Mesodermal cell (in vitro differentiated cells): ENCODE data around the gene ODAD2.

ENCODE experiments used
- H3K27ac ChIP-seq: 2 replicates; pipeline ENCODE4 v1.7.0; 2013; ENCODE audit warnings: mild to moderate bottlenecking, low read depth, low read length, moderate library complexity; ENCODE audit not compliant: severe bottlenecking
- H3K36me3 ChIP-seq: 2 replicates; pipeline ENCODE4 v1.7.1; 2013; ENCODE audit warnings: mild to moderate bottlenecking, low read length, moderate library complexity; ENCODE audit not compliant: control insufficient read depth, insufficient read depth
- H3K4me1 ChIP-seq: one replicate; pipeline ENCODE4 v1.7.1; 2013; ENCODE audit warnings: mild to moderate bottlenecking, low read length; ENCODE audit not compliant: insufficient read depth, control insufficient read depth, poor library complexity, severe bottlenecking
- H3K4me3 ChIP-seq: 2 replicates; pipeline ENCODE4 v1.7.0; 2013; ENCODE audit warnings: low read length, control low read depth, mild to moderate bottlenecking; ENCODE audit not compliant: insufficient read depth, poor library complexity, severe bottlenecking; ENCODE audit errors: extremely low read depth
- H3K9me3 ChIP-seq: 2 replicates; pipeline ENCODE4 v1.7.1; 2013; ENCODE audit warnings: mild to moderate bottlenecking, low read length, moderate library complexity; ENCODE audit not compliant: control insufficient read depth
- WGBS, 2 experiments: methylation state at CpG; one replicate each; pipeline ENCODE4 v1.1.5; 2013; ENCODE audit warnings: missing lambda C conversion rate in 2 of 2; ENCODE audit not compliant: insufficient coverage in 2 of 2; 5-methylcytosine and 5-hydroxymethylcytosine counted together

ODAD2 gene

DNA sequence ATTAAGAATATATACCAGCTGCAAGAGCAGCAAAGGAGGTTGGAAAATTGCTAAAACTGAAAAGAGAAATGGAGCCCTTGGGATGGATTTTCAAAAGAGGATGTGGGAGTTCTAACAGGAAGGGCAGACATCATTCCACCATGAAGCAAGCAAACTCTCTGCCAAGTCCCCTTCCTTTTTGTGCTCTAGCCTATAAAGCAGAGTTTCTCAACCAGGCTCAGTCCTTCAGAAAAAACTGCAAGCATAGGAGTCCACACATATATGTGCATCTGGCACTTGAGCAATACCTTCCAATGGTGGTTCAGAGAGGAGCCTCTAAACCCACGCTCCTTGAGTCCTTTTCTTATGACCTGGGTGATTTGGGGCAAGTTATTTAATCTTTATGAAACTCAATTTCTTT, 154.7 kb downstream of the ODAD2 start:
- WGBS, 2 experiments = no CpG with 5 or more reads among the region's 1 CpG

DNA sequence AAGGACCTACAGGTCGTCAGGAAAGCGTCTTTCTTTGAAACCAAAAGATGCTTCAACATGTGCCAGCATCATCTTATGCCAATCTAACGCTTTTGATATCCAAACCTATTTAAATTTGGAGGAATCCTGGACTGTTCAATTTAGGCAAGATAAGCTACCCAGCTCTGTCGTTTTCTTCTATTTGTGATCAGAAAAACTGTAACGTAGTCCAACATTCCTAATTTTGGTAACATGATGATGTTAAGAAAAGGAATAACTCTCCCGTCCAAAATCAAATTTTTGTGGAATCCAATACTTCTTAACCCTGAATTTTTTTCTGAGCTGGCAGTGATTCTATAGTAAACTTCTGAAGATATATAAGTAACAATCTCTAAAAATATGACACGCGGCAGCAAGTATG, 160.0 kb downstream of the ODAD2 start:
- H3K9me3 ChIP-seq = no peaks in the 10 kb centered on the region
- 90 to 93% methylated on average over 4 to 5 of the region's 8 CpGs for whole genome bisulfite sequencing, 2 experiments
- H3K36me3 ChIP-seq = no peaks in the 10 kb centered on the region
- no peak overlapping the region for H3K27ac ChIP-seq
- H3K4me3 ChIP-seq = no peak overlapping the region
- H3K4me1 ChIP-seq = no peaks in the 10 kb centered on the region

More for the DNA sequence above, 154.7 kb downstream of the ODAD2 start:
- H3K36me3 ChIP-seq = no peaks in the 10 kb centered on the region
- no peak overlapping the region for H3K27ac ChIP-seq
- H3K9me3 ChIP-seq = no peaks in the 10 kb centered on the region
- H3K4me3 ChIP-seq = no peak overlapping the region
- no peaks in the 10 kb centered on the region for H3K4me1 ChIP-seq

DNA sequence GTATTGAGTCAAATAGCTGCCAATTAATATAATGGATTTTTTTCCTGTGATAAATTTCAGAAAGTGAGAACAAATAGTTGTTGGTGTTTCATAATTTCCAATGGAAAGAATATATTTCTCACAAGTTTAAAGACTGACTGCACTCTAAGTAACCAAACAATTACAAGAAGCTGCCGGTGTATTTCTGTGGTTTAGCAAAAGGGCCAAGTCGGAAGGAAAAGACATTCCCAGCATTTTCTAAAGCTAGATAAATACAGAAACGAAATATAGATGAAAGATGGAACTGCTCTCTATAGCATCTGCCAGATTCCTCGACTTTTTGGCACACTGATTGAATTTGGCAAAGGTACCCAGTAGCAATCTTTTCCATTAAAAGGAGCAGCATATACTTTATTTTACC, 160.5 kb downstream of the ODAD2 start:
- Histone ChIP-seq H3K27ac (no peak overlapping the region), H3K4me3 (no peak overlapping the region), H3K9me3 (no peaks in the 10 kb centered on the region), H3K4me1 (no peaks in the 10 kb centered on the region), H3K36me3 (no peaks in the 10 kb centered on the region)
- 82% methylated on average over 2 of the region's 4 CpGs; no CpG with 5 or more reads in 1 of the 2 experiments for WGBS, 2 experiments

DNA sequence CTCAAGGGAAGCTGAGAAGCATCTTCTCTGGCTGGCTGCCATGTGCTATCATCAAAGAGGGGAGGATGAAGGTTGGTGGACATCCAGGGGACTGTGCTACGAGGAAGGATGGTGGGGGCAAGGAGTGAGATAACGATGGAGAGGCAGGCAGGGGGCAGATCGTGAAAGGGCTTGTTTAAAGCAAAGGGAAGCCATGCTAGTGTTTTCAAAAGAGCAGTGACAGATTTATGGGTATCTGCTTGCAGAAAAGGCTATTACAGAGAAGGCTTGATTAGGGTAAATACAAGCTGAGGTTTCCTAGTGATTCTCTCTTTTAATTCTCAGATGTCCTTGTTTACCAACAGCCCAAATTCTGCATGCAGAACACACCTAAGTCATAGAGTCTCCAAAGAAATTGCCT, 164.4 kb downstream of the ODAD2 start:
- no peaks in the 10 kb centered on the region for H3K4me1 ChIP-seq
- H3K27ac ChIP-seq = no peak overlapping the region
- H3K9me3 ChIP-seq = no peaks in the 10 kb centered on the region
- H3K4me3 ChIP-seq = no peak overlapping the region
- no peaks in the 10 kb centered on the region for H3K36me3 ChIP-seq
- 77 to 83% methylated on average over 3 of the region's 3 CpGs for WGBS, 2 experiments

DNA sequence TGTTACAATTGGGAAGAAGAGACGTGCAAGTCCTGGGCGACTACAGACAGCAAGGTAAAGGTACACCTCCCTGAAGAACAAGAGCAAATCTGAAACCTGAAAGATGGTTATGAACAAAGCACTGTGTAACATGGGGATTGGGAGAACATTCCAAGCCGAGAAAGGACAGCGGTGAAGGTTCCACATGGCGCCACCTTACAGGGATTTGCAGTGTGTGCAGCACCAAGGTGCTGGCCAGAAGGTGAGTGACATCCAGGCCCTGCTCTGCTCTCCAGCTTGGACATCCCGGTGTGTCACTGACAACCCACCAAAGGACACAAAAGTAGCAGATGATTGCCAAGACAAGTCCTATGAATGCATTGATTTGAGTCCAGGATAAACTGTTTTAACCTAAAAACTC, 165.1 kb downstream of the ODAD2 start:
- no peak overlapping the region for H3K4me3 ChIP-seq
- 83 to 94% methylated on average over 5 to 6 of the region's 6 CpGs for WGBS, 2 experiments
- no peaks in the 10 kb centered on the region for H3K4me1 ChIP-seq
- no peak overlapping the region for H3K27ac ChIP-seq
- H3K9me3 ChIP-seq = no peaks in the 10 kb centered on the region
- no peaks in the 10 kb centered on the region for H3K36me3 ChIP-seq

DNA sequence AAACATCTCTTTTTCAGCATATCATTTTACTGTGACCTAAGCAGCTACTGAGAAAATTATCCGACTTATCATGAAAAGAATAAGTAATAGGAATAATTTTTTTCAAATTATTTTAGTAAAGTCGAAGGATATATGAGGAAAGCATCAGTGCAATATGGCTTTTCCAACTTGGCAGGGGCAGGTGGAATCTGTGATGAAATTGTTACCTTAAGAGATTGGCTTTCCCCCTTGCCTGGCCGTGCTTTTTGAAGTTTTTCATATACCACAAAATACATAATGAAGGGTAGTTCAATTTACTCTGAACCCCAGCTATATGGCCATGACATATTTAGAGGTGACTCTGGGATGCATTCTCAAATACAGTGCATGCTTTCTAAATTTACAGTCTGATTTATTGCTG, 166.1 kb downstream of the ODAD2 start:
- no peaks in the 10 kb centered on the region for H3K36me3 ChIP-seq
- H3K9me3 ChIP-seq = no peaks in the 10 kb centered on the region
- no peaks in the 10 kb centered on the region for H3K4me1 ChIP-seq
- no peak overlapping the region for H3K4me3 ChIP-seq
- WGBS, 2 experiments = no CpG with 5 or more reads among the region's 3 CpGs
- H3K27ac ChIP-seq = no peak overlapping the region

DNA sequence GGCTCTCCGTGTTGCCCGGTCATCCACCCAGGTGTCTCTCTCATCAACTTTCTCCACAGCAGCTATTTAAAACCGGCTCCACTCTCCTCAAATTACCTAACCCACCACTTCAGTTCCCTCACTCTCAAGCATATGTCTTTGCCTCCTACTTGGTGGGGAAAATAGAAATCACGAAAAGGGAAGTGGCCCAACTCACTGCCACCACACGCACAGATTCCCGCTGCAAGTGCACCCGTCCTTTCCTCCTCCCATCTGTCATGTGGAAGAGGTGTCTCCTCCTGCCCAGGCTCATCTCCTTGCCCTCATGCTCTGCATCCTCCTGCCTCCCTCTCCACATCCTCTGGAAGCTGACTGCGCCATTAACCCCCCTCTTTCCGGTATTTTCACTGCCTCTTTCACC, 172.5 kb downstream of the ODAD2 start:
- Histone ChIP-seq H3K27ac (no peak overlapping the region), H3K4me1 (peaks cover 4% of the 10 kb centered on the region), H3K36me3 (no peaks in the 10 kb centered on the region), H3K4me3 (no peak overlapping the region), H3K9me3 (no peaks in the 10 kb centered on the region)
- WGBS, 2 experiments = 93 to 98% methylated on average over 6 to 8 of the region's 9 CpGs

DNA sequence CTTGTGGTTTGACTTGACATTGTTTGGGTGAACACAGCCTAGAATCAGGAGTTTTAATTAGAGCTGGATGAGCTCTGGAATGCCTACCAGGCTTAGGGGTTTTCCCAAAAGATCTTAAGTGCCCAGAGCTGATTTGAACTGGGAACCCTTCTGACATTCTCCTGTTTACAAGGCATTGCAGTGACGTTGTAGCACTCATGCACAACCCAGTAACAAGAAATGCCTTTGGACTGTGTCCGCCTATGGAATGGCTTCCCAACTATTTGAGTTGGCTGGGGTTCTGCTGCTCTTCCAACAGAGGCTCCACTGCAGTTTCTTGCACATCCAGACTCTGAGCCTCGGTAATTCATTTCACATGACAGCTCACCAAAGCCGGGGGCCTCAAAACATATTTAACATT, 176.6 kb downstream of the ODAD2 start:
- H3K9me3 ChIP-seq = no peaks in the 10 kb centered on the region
- H3K36me3 ChIP-seq = no peaks in the 10 kb centered on the region
- peaks cover 4% of the 10 kb centered on the region for H3K4me1 ChIP-seq
- 87 to 94% methylated on average over 2 to 3 of the region's 4 CpGs for WGBS, 2 experiments
- H3K4me3 ChIP-seq = no peak overlapping the region
- no peak overlapping the region for H3K27ac ChIP-seq

DNA sequence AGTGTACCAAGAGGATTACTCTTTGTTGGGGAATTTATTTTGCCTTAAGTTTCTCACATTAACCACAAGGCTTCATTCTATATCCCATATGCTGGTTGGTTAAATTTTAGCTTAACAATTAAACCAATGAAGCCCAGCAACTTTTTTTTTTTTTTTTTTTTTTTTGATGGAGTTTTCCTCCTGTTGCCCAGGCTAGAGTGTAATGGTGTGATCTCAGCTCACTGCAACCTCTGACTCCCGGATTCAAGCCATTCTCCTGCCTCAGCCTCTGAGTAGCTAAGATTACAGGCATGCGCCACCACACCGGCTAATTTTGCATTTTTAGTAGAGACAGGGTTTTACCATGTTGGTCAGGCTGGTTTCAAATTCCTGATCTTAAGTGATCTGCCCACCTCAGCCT, 178.2 kb downstream of the ODAD2 start:
- no peak overlapping the region for H3K27ac ChIP-seq
- H3K4me3 ChIP-seq = no peak overlapping the region
- 79% methylated on average over 3 of the region's 3 CpGs; no CpG with 5 or more reads in 1 of the 2 experiments for WGBS, 2 experiments
- no peaks in the 10 kb centered on the region for H3K9me3 ChIP-seq
- peaks cover 10% of the 10 kb centered on the region for H3K4me1 ChIP-seq
- no peaks in the 10 kb centered on the region for H3K36me3 ChIP-seq

DNA sequence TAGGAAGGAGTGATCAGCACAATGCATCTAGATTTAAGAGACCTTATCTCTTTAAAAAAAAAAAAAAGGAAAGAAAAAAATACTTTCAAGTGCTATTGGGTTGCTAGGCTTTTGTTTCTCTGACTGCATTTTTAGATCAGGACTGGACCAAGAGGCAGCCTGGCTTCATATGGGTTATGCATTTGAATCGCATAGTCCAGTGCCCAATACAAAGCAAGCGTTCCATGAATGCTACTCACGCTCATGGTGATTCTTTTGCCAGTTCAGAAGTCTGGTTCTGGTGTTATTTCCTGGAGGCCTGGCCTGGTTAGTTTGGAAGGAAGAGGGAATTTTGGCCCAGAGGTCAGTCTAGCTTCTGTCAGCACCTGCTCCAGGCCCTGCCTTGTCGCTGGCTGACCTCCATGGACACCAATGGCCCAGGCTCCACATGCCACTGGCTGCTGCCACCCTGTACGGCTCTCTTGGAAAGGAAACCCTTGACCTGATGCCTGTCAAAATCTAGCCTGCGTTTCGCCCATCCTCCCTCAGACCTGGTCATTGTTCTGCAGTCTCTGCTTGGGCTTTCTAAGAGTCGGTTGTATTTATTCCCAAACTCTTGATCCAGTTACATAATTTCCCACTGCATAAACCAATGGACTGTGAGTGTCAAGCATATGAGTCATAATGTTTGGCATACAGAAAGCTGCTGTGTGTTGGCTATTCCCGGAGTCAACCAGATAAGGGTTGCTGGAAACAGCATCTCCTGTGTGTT, 178.9 kb downstream of the ODAD2 start:
- WGBS, 2 experiments = 93 to 94% methylated on average over 7 of the region's 9 CpGs
- no peaks in the 10 kb centered on the region for H3K9me3 ChIP-seq
- no peak overlapping the region for H3K4me3 ChIP-seq
- H3K27ac ChIP-seq = no peak overlapping the region
- peaks cover 11% of the 10 kb centered on the region for H3K4me1 ChIP-seq
- no peaks in the 10 kb centered on the region for H3K36me3 ChIP-seq

DNA sequence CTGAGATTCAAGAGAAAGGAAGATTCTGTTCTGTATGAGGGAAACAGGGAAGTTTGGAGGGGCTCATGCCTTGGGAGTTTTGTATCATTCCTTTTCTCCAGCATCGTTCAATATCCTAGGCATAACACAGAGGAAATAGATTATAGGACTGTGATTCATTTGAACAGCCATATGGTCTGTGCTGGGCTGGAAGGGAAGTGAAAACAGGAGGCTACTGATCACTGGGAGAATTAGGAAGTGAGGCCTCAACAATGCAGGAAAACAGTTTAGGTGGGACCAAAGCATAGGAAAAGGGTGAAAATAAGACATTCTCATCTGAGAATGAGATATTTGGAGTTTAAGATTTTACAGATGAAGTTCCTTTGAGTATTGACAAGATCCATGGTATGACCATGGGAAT, 182.6 kb downstream of the ODAD2 start:
- no peaks in the 10 kb centered on the region for H3K9me3 ChIP-seq
- H3K4me1 ChIP-seq = peaks cover 12% of the 10 kb centered on the region
- H3K36me3 ChIP-seq = no peaks in the 10 kb centered on the region
- WGBS, 2 experiments = no CpG with 5 or more reads among the region's 1 CpG
- no peak overlapping the region for H3K27ac ChIP-seq
- no peak overlapping the region for H3K4me3 ChIP-seq
